OCI-LY7 (cell line): ENCODE results near the gene NDRG4. TPM values are rescaled to one million over a fixed set of nuclear protein-coding genes. Genes with fewer than 3 reads are reported as not detected.

Experiments
- BruUV-seq: library from RNA; stranded (reverse); fragments of 400-500 nt; replicated peaks from 2 replicates; lab custom pipeline; 2021; lab: Mats Ljungman, UMichigan
- CTCF ChIA-PET: fragments of 300-600 bp; sonication (Branson Sonifier 250); formaldehyde crosslinking; loops from one replicate; lab custom pipeline; 2022; ENCODE audit warnings: antibody characterized with exemption; ENCODE audit not compliant: unreplicated experiment; lab: Charles Lee
- POLR2A ChIA-PET: fragments of 300-600 bp; sonication (Branson Sonifier 250); formaldehyde crosslinking; loops from one replicate; lab custom pipeline; 2022; ENCODE audit warnings: antibody characterized with exemption; lab: Charles Lee
- DNase-seq: peaks from one replicate; pipeline ENCODE4 v3.0.0-alpha.2; 2015; ENCODE audit warnings: low spot score
- H2AFZ ChIP-seq: fragments of 200-600 bp; sonication (generic), shearing (Covaris generic); 2 replicates; pipeline ENCODE4 v1.6.1; 2014; ENCODE audit warnings: mild to moderate bottlenecking, antibody characterized with exemption, low read length, moderate library complexity
- H3K27ac ChIP-seq: fragments of 200-600 bp; sonication (generic); 2 replicates; pipeline ENCODE4 v1.5.1; 2014; ENCODE audit warnings: mixed run types, low read depth, mild to moderate bottlenecking, moderate library complexity, low read length, inconsistent platforms; ENCODE audit not compliant: poor library complexity, severe bottlenecking
- H3K36me3 ChIP-seq: fragments of 200-600 bp; sonication (generic); 2 replicates; pipeline ENCODE4 v1.6.1; 2014; ENCODE audit warnings: mild to moderate bottlenecking, antibody characterized with exemption, low read length, moderate library complexity, mixed read lengths; ENCODE audit not compliant: insufficient read depth
- H3K4me1 ChIP-seq: fragments of 200-600 bp; sonication (generic); 2 replicates; pipeline ENCODE4 v1.5.1; 2014; ENCODE audit warnings: mild to moderate bottlenecking, low read length; ENCODE audit not compliant: insufficient read depth, poor library complexity, severe bottlenecking
- H3K4me2 ChIP-seq: fragments of 200-600 bp; sonication (generic); 2 replicates; pipeline ENCODE4 v1.6.1; 2014; ENCODE audit warnings: mild to moderate bottlenecking, low read length
- H3K4me3 ChIP-seq: fragments of 200-600 bp; sonication (generic); 2 replicates; pipeline ENCODE4 v1.5.1; 2014; ENCODE audit warnings: mild to moderate bottlenecking, low read depth, low read length; ENCODE audit not compliant: poor library complexity, severe bottlenecking
- H3K79me2 ChIP-seq: fragments of 200-600 bp; sonication (generic); 2 replicates; pipeline ENCODE4 v1.6.1; 2016; ENCODE audit warnings: low read depth, mild to moderate bottlenecking, low read length, moderate library complexity, mixed read lengths; ENCODE audit not compliant: insufficient read depth
- H3K9me2 ChIP-seq: fragments of 200-600 bp; sonication (generic); 2 replicates; pipeline ENCODE4 v1.6.1; 2016; ENCODE audit warnings: mild to moderate bottlenecking, low read length, mixed read lengths; ENCODE audit not compliant: insufficient read depth
- H3K9me3 ChIP-seq: fragments of 200-600 bp; sonication (generic); 2 replicates; pipeline ENCODE4 v1.6.1; 2014; ENCODE audit warnings: mild to moderate bottlenecking, mixed run types, low read length, mixed read lengths
- H4K20me1 ChIP-seq: fragments of 200-600 bp; sonication (generic); 2 replicates; pipeline ENCODE4 v1.6.1; 2014; ENCODE audit warnings: mild to moderate bottlenecking, antibody characterized with exemption, low read length, moderate library complexity, mixed read lengths; ENCODE audit not compliant: insufficient read depth
- CTCF ChIP-seq: fragments of 200-600 bp; sonication (generic); conservative IDR thresholded peaks from 2 replicates; pipeline ENCODE4 v1.5.1; 2014; ENCODE audit warnings: mild to moderate bottlenecking, antibody characterized with exemption, low read length, moderate library complexity, mixed read lengths
- EZH2phosphoT487 ChIP-seq: fragments of 200-600 bp; sonication (generic); IDR thresholded peaks from 2 replicates; pipeline ENCODE4 v1.6.1; 2018; ENCODE audit warnings: low read depth, borderline replicate concordance, mild to moderate bottlenecking, mixed run types, antibody characterized with exemption, low read length, moderate library complexity, mixed read lengths
- intact Hi-C: fragments of 100-400 bp; cut with micrococcal nuclease; formaldehyde crosslinking; loops from one replicate; pipeline ENCODE4 v1.10.0; 2022; ENCODE audit not compliant: unreplicated experiment
- total RNA-seq, 2 experiments: library from RNA; depleted of rRNA in 1 of 2; stranded (reverse); fragments of >200 nt in 1 of 2; shearing (Covaris generic) in 1 of 2; gene quantifications; 2 replicates each; pipeline ENCODE4 v1.2.3, GENCODE V29; 2014 to 2022

NDRG4 gene
- total RNA-seq, 2 experiments from 2014 or later, result 8.8 to 9.5 TPM

GRCh38 chr16:58508671-58509251 is 8.8 kb downstream of the NDRG4 start:
- ChIA-PET POLR2A (no interaction called here), CTCF (no interaction called here)
- no TSS peak for BruUV-seq
- Histone ChIP-seq H3K4me2 (no peak overlapping the region), H2AFZ (no peak overlapping the region), H3K79me2 (no peaks in the 10 kb centered on the region), H3K9me3 (no peaks in the 10 kb centered on the region), H3K27ac (no peak overlapping the region), H3K36me3 (peaks cover 16% of the 10 kb centered on the region; the same call in 1 of the 2 replicates), H3K4me3 (no peak overlapping the region), H3K9me2 (no peaks in the 10 kb centered on the region), H4K20me1 (no peaks in the 10 kb centered on the region), H3K4me1 (no peaks in the 10 kb centered on the region)
- DNase-seq, result no peak
- intact Hi-C loops, result no loop called here
- TF ChIP-seq CTCF (no peak), EZH2phosphoT487 (no peak)

GRCh38 chr16:58509256-58510096 is 9.5 kb downstream of the NDRG4 start:
- Histone ChIP-seq H3K4me3 (no peak overlapping the region), H3K9me2 (no peaks in the 10 kb centered on the region), H4K20me1 (no peaks in the 10 kb centered on the region), H2AFZ (no peak overlapping the region), H3K36me3 (peaks cover 16% of the 10 kb centered on the region; the same call in 1 of the 2 replicates), H3K4me2 (no peak overlapping the region), H3K27ac (no peak overlapping the region), H3K9me3 (no peaks in the 10 kb centered on the region), H3K4me1 (no peaks in the 10 kb centered on the region), H3K79me2 (no peaks in the 10 kb centered on the region)
- CTCF ChIA-PET, result interaction anchor here (0.6 kb wide), 1 partner anchor 209 kb away, joined by 3 read pairs; no protein-coding TSS in a partner anchor
- TF ChIP-seq EZH2phosphoT487, result no peak
- TF ChIP-seq CTCF, result no peak
- no peak for DNase-seq
- POLR2A ChIA-PET, result interaction anchor here (0.6 kb wide), 2 partner anchors 35 to 176 kb away, joined by 6 read pairs; no protein-coding TSS in a partner anchor
- intact Hi-C loops, result no loop called here
- BruUV-seq, result no TSS peak
